Naive B cell (primary cell): ENCODE results near the gene DNMT1. TPM values are rescaled to one million over a fixed set of nuclear protein-coding genes. Genes with fewer than 3 reads are reported as not detected.
A peak's percentile ranks its signal among the peaks of the same experiment; 100 is the strongest.
"Not testable (repeated sequence)": the region's sequence is repeated elsewhere in the genome, so short reads cannot be mapped to it uniquely, and the experiment has no call there.

Source experiments
- ATAC-seq, 2 donors: fragments of 150-1000 bp; cut with Tn5 transposase; 2 replicates each; pipeline ENCODE4 v1.10.0; 2021; ENCODE audit warnings: low read depth in 2 of 2, mild to moderate bottlenecking in 2 of 2, moderate library complexity in 2 of 2
- DNase-seq: peaks from one replicate; pipeline ENCODE4 v3.0.0; 2022
- H3K27ac Mint-ChIP-seq, 6 donors: one replicate each; pipeline ENCODE4 v1.8.0; 2020 to 2022; ENCODE audit warnings: mild to moderate bottlenecking in 6 of 6, mixed read lengths in 6 of 6, moderate library complexity in 5 of 6, inconsistent platforms in 2 of 6
- H3K27me3 Mint-ChIP-seq, 3 donors: one replicate each; pipeline ENCODE4 v1.8.0; 2021 to 2022; ENCODE audit warnings: mixed read lengths in 3 of 3, mild to moderate bottlenecking in 1 of 3
- H3K36me3 Mint-ChIP-seq, 2 donors: one replicate each; pipeline ENCODE4 v1.8.0; 2020 to 2022; ENCODE audit warnings: mixed read lengths in 2 of 2, inconsistent platforms in 1 of 2, mild to moderate bottlenecking in 1 of 2
- H3K4me1 Mint-ChIP-seq, 3 donors: one replicate each; pipeline ENCODE4 v1.8.0; 2020 to 2022; ENCODE audit warnings: mixed read lengths in 3 of 3, inconsistent platforms in 1 of 3, mild to moderate bottlenecking in 1 of 3, moderate library complexity in 1 of 3
- H3K4me3 Mint-ChIP-seq, 8 donors: one replicate each; pipeline ENCODE4 v1.8.0; 2020 to 2022; ENCODE audit warnings: mild to moderate bottlenecking in 8 of 8, mixed read lengths in 8 of 8, moderate library complexity in 8 of 8, inconsistent platforms in 2 of 8
- H3K9me3 Mint-ChIP-seq, 7 donors: one replicate each; pipeline ENCODE4 v1.8.0; 2020 to 2022; ENCODE audit warnings: mixed read lengths in 7 of 7, mild to moderate bottlenecking in 5 of 7, inconsistent platforms in 2 of 7, moderate library complexity in 1 of 7
- polyA plus RNA-seq, 6 donors: library from polyadenylated mRNA; unstranded; fragments of 300-500 nt; fragmentation: Illumina TruSeq; gene quantifications; one replicate each; pipeline ENCODE4 v1.2.3, GENCODE V29; 2021; ENCODE audit warnings: low read depth in 6 of 6

The DNMT1 gene
- polyA plus RNA-seq, 6 donors from 2014 or later: 13.9 to 56.7 (median 31.3) TPM

- Mint-ChIP-seq H3K27me3 (no peaks in the 10 kb centered on the region), H3K27ac (no peak overlapping the region), H3K4me3 (peak overlapping the region in 3 of 8 donors; percentile 16 to 46 (median 20)), H3K9me3 (no peaks in the 10 kb centered on the region), H3K4me1 (peaks cover 17 to 24% (median 17%) of the 10 kb centered on the region in 3 donors), H3K36me3 (no peaks in the 10 kb centered on the region)
- ATAC-seq: no peak
- DNase-seq: no peak
Measured at GRCh38 chr19:10189616-10190015, 5.1 kb downstream of the DNMT1 start.

DNA sequence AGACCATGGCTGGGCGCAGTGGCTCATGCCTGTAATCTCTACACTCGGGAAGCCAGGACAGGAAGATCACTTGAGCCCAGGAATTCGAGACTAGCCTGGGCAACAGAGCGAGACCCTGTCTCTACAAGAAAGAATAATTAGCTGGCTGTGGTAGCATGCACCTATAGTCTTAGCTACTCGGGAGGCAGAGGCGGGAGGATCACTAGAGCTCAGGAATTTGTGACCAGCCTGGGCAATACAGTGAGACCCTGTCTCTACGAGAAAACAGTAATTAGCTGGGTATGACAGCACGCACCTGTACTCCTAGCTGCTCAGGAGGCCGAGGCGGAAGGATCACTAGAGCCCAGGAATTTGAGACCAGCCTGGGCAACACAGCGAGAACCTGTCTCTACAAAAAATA is 7.4 kb downstream of the DNMT1 start:
- no peak for ATAC-seq
- H3K27me3 Mint-ChIP-seq: no peaks in the 10 kb centered on the region
- H3K27ac Mint-ChIP-seq: peak overlapping the region in 2 of 6 donors; percentile 47 to 53
- H3K4me3 Mint-ChIP-seq: peak overlapping the region in 1 of 8 donors; percentile 18
- H3K9me3 Mint-ChIP-seq: no peaks in the 10 kb centered on the region
- peaks cover under 1 to 26% (median 20%) of the 10 kb centered on the region in 3 donors for H3K4me1 Mint-ChIP-seq
- no peaks in the 10 kb centered on the region for H3K36me3 Mint-ChIP-seq
- DNase-seq: no peak

DNA sequence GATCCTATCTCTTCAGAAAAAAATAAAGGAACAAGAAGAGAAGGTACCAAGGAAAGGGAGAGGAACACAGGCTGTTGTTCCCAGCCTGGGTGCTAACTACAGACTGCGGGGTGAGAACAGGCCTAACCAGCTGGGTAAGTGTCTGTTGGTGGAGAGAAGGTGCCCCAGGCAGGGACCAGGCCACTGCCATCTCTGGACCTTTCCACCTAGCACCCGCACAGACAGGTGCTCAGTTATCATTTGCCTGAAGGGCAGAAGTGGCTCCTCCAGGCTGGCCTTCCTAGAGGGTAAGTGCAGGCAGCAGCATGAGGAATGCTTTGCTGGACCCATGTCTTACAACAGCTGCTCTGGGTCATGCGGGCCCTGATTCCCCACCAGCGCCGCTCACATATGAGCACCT is 10.1 kb downstream of the DNMT1 start:
- Mint-ChIP-seq H3K4me1 (peaks cover 0 to 21% (median 15%) of the 10 kb centered on the region in 3 donors), H3K4me3 (no peak overlapping the region), H3K27ac (peak overlapping the region in 1 of 6 donors; percentile 36), H3K27me3 (no peaks in the 10 kb centered on the region), H3K36me3 (no peaks in the 10 kb centered on the region), H3K9me3 (no peaks in the 10 kb centered on the region)
- DNase-seq (no peak), ATAC-seq (no peak)

GRCh38 chr19:10183926-10184325 is 10.8 kb downstream of the DNMT1 start:
- ATAC-seq (no peak), DNase-seq (no peak)
- Mint-ChIP-seq H3K4me1 (peaks cover 0 to 20% (median 15%) of the 10 kb centered on the region in 3 donors), H3K4me3 (no peak overlapping the region), H3K27me3 (no peaks in the 10 kb centered on the region), H3K36me3 (no peaks in the 10 kb centered on the region), H3K27ac (peak overlapping the region in 1 of 6 donors; percentile 36), H3K9me3 (no peaks in the 10 kb centered on the region)

DNA sequence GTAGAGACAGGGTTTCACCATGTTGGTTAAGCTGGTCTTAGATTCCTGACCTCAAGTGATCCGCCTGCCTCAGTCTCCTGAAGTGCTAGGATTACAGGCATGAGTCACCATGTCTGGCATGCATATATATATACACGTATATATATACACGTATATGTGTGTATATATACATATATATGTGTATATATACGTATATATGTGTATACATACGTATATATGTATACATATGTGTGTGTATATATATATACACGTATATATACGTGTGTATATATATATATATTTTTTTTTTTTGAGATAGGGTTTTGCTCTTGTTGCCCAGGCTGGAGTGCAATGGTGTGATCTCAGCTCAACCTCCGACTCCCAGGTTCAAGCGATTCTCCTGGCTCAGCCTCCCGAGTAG is 11.9 kb downstream of the DNMT1 start:
- Mint-ChIP-seq H3K27ac (no peak overlapping the region), H3K9me3 (no peaks in the 10 kb centered on the region), H3K27me3 (no peaks in the 10 kb centered on the region), H3K4me3 (no peak overlapping the region), H3K36me3 (no peaks in the 10 kb centered on the region), H3K4me1 (peaks cover 0 to 20% (median 15%) of the 10 kb centered on the region in 3 donors)
- DNase-seq (no peak), ATAC-seq (no peak)

DNA sequence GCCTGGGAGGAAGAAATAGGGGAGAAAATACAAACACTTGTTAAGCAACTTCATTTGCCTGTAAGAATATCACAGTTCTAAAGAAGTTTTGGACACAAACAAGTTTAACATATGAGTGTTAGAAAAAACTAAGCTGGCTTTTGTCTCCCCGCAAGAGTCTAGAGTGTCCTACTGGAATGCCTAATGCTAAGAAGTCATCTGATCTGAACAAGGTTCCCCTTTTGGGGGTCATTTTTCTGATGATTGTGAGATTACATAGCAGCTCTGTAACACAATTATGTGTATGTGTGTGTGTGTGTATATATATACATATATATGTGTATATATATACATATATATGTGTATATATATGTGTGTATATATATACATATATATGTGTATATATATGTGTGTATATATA is 12.7 kb downstream of the DNMT1 start:
- H3K4me3 Mint-ChIP-seq: no peak overlapping the region
- H3K27ac Mint-ChIP-seq: no peak overlapping the region
- DNase-seq (no peak), ATAC-seq (no peak)
- no peaks in the 10 kb centered on the region for H3K27me3 Mint-ChIP-seq
- H3K4me1 Mint-ChIP-seq: peaks cover 0 to 13% (median 12%) of the 10 kb centered on the region in 3 donors
- no peaks in the 10 kb centered on the region for H3K9me3 Mint-ChIP-seq
- H3K36me3 Mint-ChIP-seq: peaks cover 0 to 3% of the 10 kb centered on the region in 2 donors

- peaks cover 5 to 7% of the 10 kb centered on the region in 2 donors for H3K36me3 Mint-ChIP-seq
- H3K27me3 Mint-ChIP-seq: no peaks in the 10 kb centered on the region
- no peak for DNase-seq
- no peak overlapping the region for H3K27ac Mint-ChIP-seq
- no peak for ATAC-seq
- H3K9me3 Mint-ChIP-seq: no peaks in the 10 kb centered on the region
- H3K4me1 Mint-ChIP-seq: peaks cover 0 to 8% (median 8%) of the 10 kb centered on the region in 3 donors
- no peak overlapping the region for H3K4me3 Mint-ChIP-seq
Measured at GRCh38 chr19:10180459-10180858, 14.3 kb downstream of the DNMT1 start.

GRCh38 chr19:10180024-10180423 is 14.7 kb downstream of the DNMT1 start:
- not testable (repeated sequence) for H3K9me3 Mint-ChIP-seq, H3K4me1 Mint-ChIP-seq, H3K27ac Mint-ChIP-seq, ATAC-seq, H3K27me3 Mint-ChIP-seq, H3K36me3 Mint-ChIP-seq, H3K4me3 Mint-ChIP-seq, DNase-seq

- Mint-ChIP-seq H3K9me3 (no peaks in the 10 kb centered on the region), H3K4me3 (no peak overlapping the region), H3K4me1 (peaks cover 0 to 2% (median 0%) of the 10 kb centered on the region in 3 donors), H3K27ac (peak overlapping the region in 1 of 6 donors; percentile 9), H3K27me3 (no peaks in the 10 kb centered on the region), H3K36me3 (peaks cover 19 to 25% of the 10 kb centered on the region in 2 donors)
- DNase-seq (no peak), ATAC-seq (no peak)
Measured at GRCh38 chr19:10173527-10173926, 21.2 kb downstream of the DNMT1 start.

GRCh38 chr19:10168386-10168948 is 26.3 kb downstream of the DNMT1 start:
- Mint-ChIP-seq H3K36me3 (peaks cover 6% of the 10 kb centered on the region in 2 donors), H3K4me1 (peaks cover 0 to 2% (median 0%) of the 10 kb centered on the region in 3 donors), H3K27ac (no peak overlapping the region)

GRCh38 chr19:10167459-10167858 is 27.3 kb downstream of the DNMT1 start:
- Mint-ChIP-seq H3K27me3 (no peaks in the 10 kb centered on the region), H3K4me3 (no peak overlapping the region), H3K4me1 (peaks cover 0 to 2% (median 0%) of the 10 kb centered on the region in 3 donors), H3K9me3 (no peaks in the 10 kb centered on the region), H3K27ac (peak overlapping the region in 1 of 6 donors; percentile 66), H3K36me3 (peaks cover 0 to 5% of the 10 kb centered on the region in 2 donors)
- ATAC-seq (no peak), DNase-seq (no peak)

More at GRCh38 chr19:10168386-10168948, 26.3 kb downstream of the DNMT1 start:
- no peak for ATAC-seq
- no peaks in the 10 kb centered on the region for H3K9me3 Mint-ChIP-seq
- no peaks in the 10 kb centered on the region for H3K27me3 Mint-ChIP-seq
- no peak overlapping the region for H3K4me3 Mint-ChIP-seq
- DNase-seq: no peak

GRCh38 chr19:10166501-10166900 is 28.3 kb downstream of the DNMT1 start:
- not testable (repeated sequence) for H3K36me3 Mint-ChIP-seq, DNase-seq, H3K9me3 Mint-ChIP-seq, ATAC-seq, H3K27me3 Mint-ChIP-seq, H3K4me1 Mint-ChIP-seq, H3K4me3 Mint-ChIP-seq
- peak overlapping the region in 1 of 6 donors; percentile 88 for H3K27ac Mint-ChIP-seq

GRCh38 chr19:10166046-10166445 is 28.7 kb downstream of the DNMT1 start:
- no peak for DNase-seq
- Mint-ChIP-seq H3K27me3 (no peaks in the 10 kb centered on the region), H3K36me3 (peaks cover 0 to 5% of the 10 kb centered on the region in 2 donors), H3K27ac (no peak overlapping the region), H3K4me1 (peaks cover 0 to 2% (median 0%) of the 10 kb centered on the region in 3 donors), H3K4me3 (no peak overlapping the region), H3K9me3 (no peaks in the 10 kb centered on the region)
- no peak for ATAC-seq

DNA sequence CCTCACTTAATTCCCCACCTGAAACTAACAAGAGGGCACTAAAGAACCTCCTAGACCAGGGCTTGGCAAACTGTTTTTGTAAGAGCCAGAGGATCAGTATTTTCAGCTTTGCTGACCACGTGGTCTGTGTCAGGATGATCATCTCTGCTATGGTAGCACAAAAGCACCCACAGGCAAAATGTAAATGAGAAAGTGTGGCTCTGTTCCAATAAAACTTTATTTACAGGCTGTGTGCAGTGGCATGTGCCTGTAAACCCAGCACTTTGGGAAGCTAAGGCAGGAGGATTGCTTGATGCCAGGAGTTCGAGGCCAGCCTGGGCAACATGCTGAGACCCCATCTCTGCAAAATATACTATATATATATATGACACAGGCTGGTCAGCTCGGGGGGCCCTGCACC is 31.2 kb downstream of the DNMT1 start:
- Mint-ChIP-seq H3K27me3 (no peaks in the 10 kb centered on the region), H3K36me3 (peaks cover 5 to 18% of the 10 kb centered on the region in 2 donors), H3K4me1 (no peaks in the 10 kb centered on the region), H3K4me3 (no peak overlapping the region), H3K27ac (no peak overlapping the region), H3K9me3 (no peaks in the 10 kb centered on the region)
- ATAC-seq (no peak), DNase-seq (no peak)
